ENCODE data around the gene TUBG2.
A peak's percentile ranks its signal among the peaks of the same experiment; 100 is the strongest.

TUBG2 gene

GRCh38 chr17:42679492-42680330 lies 20.6 kb downstream of the TUBG2 start:
- no peak overlapping the region for H3K4me3 ChIP-seq (ENCODE audit: low read depth, low read length)
- DNase-seq (ENCODE audit: low read depth), result no peak
- peak; percentile 46 for TF ChIP-seq CTCF (IDR thresholded peaks at IDR 0.05; ENCODE audit: control insufficient read depth, extremely low read depth, insufficient read depth)

- DNase-seq (ENCODE audit: low read depth), result no peak
- no peak overlapping the region for H3K4me3 ChIP-seq (ENCODE audit: low read depth, low read length)
- TF ChIP-seq CTCF (IDR thresholded peaks at IDR 0.05; ENCODE audit: control insufficient read depth, extremely low read depth, insufficient read depth), result no peak
These were observed 21.3 kb downstream of the TUBG2 start for GRCh38 chr17:42680331-42680808.

GRCh38 chr17:42681976-42682721 lies 23.1 kb downstream of the TUBG2 start, which contains the start of gene CNTNAP1:
Gene CNTNAP1 (plus strand): TSS chr17:42682531. CDS start chr17:42682830, 299 bp downstream.
- TF ChIP-seq CTCF (IDR thresholded peaks at IDR 0.05; ENCODE audit: control insufficient read depth, extremely low read depth, insufficient read depth), result no peak
- DNase-seq (ENCODE audit: low read depth), result no peak
- no peak within 1 kb of the TSS for H3K4me3 ChIP-seq (ENCODE audit: low read depth, low read length)

- H3K4me3 ChIP-seq (ENCODE audit: low read depth, low read length), result no peak overlapping the region
- TF ChIP-seq CTCF (IDR thresholded peaks at IDR 0.05; ENCODE audit: control insufficient read depth, extremely low read depth, insufficient read depth), result no peak
- no peak for DNase-seq (ENCODE audit: low read depth)
These were observed 23.8 kb downstream of the TUBG2 start for GRCh38 chr17:42682722-42683403.

- DNase-seq (ENCODE audit: low read depth), result no peak
- H3K4me3 ChIP-seq (ENCODE audit: low read depth, low read length), result no peak overlapping the region
- TF ChIP-seq CTCF (IDR thresholded peaks at IDR 0.05; ENCODE audit: control insufficient read depth, extremely low read depth, insufficient read depth), result no peak
These were observed 24.4 kb downstream of the TUBG2 start for GRCh38 chr17:42683407-42684034.

- no peak overlapping the region for H3K4me3 ChIP-seq (ENCODE audit: low read depth, low read length)
- no peak for TF ChIP-seq CTCF (IDR thresholded peaks at IDR 0.05; ENCODE audit: control insufficient read depth, extremely low read depth, insufficient read depth)
- DNase-seq (ENCODE audit: low read depth), result no peak
These were observed 26.0 kb downstream of the TUBG2 start for GRCh38 chr17:42684929-42685556.
